Stimulated activated effector memory CD8-positive, alpha-beta T cell treated with anti-CD3 and anti-CD28 coated beads, Interleukin-12 subunit alpha, Interleukin-12 subunit beta, amount 100 ng/mL, for 72 hours (primary cell): ENCODE results near the gene ASIP.
"Not testable (repeated sequence)": the region's sequence is repeated elsewhere in the genome, so short reads cannot be mapped to it uniquely, and the experiment has no call there.

ENCODE experiments used
- ATAC-seq: fragments of 150-1000 bp; cut with Tn5 transposase; 2 replicates; pipeline ENCODE4 v1.10.0; 2021
- DNase-seq, 2 donors: peaks; one replicate each; pipeline ENCODE4 v3.0.0; 2021 to 2022; ENCODE audit warnings: low spot score in 2 of 2
- H3K27ac Mint-ChIP-seq: one replicate; pipeline ENCODE4 v1.8.0; 2022; ENCODE audit warnings: mild to moderate bottlenecking, mixed read lengths
- H3K36me3 Mint-ChIP-seq: one replicate; pipeline ENCODE4 v1.8.0; 2022; ENCODE audit warnings: mild to moderate bottlenecking, mixed read lengths
- H3K4me1 Mint-ChIP-seq: one replicate; pipeline ENCODE4 v1.8.0; 2022; ENCODE audit warnings: mixed read lengths
- H3K4me3 Mint-ChIP-seq: one replicate; pipeline ENCODE4 v1.8.0; 2022; ENCODE audit warnings: mild to moderate bottlenecking, mixed read lengths
- H3K9me3 Mint-ChIP-seq: one replicate; pipeline ENCODE4 v1.8.0; 2022; ENCODE audit warnings: mixed read lengths

Gene ASIP

DNA sequence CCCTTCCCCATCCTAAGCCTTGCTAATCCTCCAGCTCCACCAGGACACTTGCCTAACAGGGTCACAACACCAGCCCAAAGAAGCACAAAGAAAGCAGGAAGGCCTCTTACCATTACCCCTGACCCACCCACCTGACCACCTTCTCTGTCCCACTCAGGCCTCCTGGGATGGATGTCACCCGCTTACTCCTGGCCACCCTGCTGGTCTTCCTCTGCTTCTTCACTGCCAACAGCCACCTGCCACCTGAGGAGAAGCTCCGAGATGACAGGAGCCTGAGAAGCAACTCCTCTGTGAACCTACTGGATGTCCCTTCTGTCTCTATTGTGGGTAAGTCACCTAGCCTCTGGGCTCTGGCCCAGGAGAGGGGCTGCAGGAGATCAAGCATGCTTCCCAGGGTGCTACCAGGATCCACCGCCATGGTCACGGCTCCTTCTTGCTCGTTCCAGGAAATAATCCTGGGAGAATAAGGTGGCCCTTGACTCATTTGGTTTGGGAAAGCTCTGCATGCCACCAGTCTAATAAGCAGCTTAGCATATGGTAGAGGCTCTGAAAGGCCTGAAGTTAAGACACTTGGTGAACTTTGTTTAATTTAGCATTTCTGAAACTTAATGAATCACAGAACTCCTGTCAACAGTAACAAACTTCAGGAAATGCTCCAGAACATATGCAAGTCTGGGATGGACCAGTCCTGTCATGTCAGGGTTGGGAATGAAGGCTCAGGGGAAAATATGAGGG lies 19.2 kb downstream of the ASIP start:
- Mint-ChIP-seq H3K27ac (no peak overlapping the region), H3K4me1 (no peaks in the 10 kb centered on the region), H3K9me3 (no peaks in the 10 kb centered on the region), H3K36me3 (no peaks in the 10 kb centered on the region), H3K4me3 (no peak overlapping the region)
- ATAC-seq (no peak), DNase-seq (no peak)

DNA sequence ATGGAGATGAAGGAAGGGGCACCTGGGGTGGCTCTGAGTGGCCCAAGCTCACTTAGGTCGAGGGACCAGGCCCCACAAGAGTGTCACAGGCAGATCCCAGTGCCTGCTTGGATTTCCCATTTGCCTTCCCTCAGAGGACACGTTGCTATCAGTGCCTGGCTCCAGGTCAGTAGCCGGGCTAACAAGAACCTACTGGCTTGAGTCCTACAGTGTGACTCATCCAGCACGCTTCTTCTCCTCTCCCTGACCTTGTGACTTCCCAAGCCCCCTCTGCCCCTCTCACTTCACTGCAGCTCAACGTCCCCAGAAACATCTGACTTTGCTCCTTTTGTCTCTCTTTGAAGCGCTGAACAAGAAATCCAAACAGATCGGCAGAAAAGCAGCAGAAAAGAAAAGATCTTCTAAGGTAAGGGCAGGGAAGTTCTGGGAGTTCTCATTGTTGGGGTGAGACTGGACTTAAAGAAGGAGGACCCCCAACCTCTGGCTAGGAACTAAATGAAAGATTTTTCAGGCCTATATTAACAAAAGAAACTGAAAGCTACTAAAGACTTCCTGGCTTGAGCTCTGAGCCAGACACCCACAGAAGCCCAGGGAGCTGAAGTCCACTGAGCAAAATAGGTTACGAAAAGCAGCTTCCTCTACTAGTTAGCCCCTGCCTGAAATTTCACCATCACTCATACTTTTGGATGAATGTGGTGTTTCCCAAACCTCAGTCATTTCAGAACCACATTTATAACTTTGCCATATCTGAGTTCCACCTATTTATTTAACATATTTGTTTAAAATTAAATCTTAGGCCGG lies 21.5 kb downstream of the ASIP start:
- no peaks in the 10 kb centered on the region for H3K36me3 Mint-ChIP-seq
- H3K9me3 Mint-ChIP-seq = no peaks in the 10 kb centered on the region
- ATAC-seq (no peak), DNase-seq (no peak)
- H3K4me3 Mint-ChIP-seq = no peak overlapping the region
- H3K27ac Mint-ChIP-seq = no peak overlapping the region
- H3K4me1 Mint-ChIP-seq = no peaks in the 10 kb centered on the region

DNA sequence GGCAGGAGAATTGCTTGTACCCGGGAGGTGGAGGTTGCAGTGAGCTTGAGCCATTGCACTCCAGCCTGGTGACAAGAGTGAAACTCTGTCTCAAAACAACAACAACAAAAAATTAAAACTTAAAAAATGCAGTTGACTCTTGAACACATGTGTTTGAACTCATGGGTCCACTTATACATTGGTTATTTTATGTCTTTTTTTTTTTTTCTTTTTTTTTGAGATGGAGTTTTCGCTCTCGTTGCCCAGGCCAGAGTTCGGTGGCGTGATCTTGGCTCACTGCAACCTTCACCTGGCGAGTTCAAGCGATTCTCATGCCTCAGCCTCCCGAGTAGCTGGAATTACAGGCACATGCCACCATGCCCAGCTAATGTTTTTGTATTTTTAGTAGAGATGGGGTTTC lies 22.2 kb downstream of the ASIP start:
- H3K9me3 Mint-ChIP-seq, H3K27ac Mint-ChIP-seq, H3K36me3 Mint-ChIP-seq, H3K4me3 Mint-ChIP-seq, H3K4me1 Mint-ChIP-seq, DNase-seq, ATAC-seq: not testable (repeated sequence)

GRCh38 chr20:34264141-34264540 lies 22.9 kb downstream of the ASIP start:
- Mint-ChIP-seq H3K27ac (no peak overlapping the region), H3K4me3 (no peak overlapping the region), H3K9me3 (no peaks in the 10 kb centered on the region), H3K4me1 (no peaks in the 10 kb centered on the region), H3K36me3 (no peaks in the 10 kb centered on the region)
- DNase-seq (no peak), ATAC-seq (no peak)

GRCh38 chr20:34268145-34268544 lies 26.9 kb downstream of the ASIP start:
- H3K4me3 Mint-ChIP-seq = peak overlapping the region; percentile 35
- no peaks in the 10 kb centered on the region for H3K9me3 Mint-ChIP-seq
- no peaks in the 10 kb centered on the region for H3K4me1 Mint-ChIP-seq
- ATAC-seq (no peak), DNase-seq (no peak)
- no peak overlapping the region for H3K27ac Mint-ChIP-seq
- no peaks in the 10 kb centered on the region for H3K36me3 Mint-ChIP-seq

- no peaks in the 10 kb centered on the region for H3K9me3 Mint-ChIP-seq
- H3K4me1 Mint-ChIP-seq = no peaks in the 10 kb centered on the region
- ATAC-seq = peak; percentile 35
- H3K36me3 Mint-ChIP-seq = no peaks in the 10 kb centered on the region
- H3K4me3 Mint-ChIP-seq = peak overlapping the region; percentile 35
- H3K27ac Mint-ChIP-seq = no peak overlapping the region
- no peak for DNase-seq
Observed at GRCh38 chr20:34268851-34269636, 27.8 kb downstream of the ASIP start.

DNA sequence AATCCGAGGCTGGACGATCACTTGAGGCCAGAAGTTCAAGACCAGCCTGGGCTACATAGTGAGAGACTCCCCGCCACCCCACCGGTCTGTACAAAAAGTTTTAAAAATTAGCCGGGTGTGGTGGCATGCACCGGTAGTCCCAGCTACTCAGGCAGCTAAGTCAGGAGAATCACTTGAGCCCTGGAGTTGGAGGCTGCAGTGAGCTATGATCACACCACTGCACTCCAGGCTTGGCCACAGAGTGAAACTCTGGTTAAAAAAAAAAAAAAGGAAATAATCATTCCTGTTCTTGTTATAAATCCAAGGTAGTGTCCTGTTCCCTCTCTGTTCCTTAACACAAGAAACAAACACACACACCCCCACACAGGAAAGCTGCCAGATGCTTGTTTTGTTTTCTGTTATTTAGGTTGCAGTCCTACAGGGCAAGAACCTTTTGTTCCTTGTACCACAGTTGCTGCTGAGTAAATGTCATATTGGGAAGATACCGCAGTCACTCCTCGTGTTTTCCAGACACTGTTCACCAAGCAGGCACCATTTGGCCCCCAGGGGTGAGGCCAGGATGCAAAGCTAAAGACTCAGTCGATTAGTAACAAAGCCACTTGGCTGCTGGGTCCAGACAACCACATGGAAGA lies 28.9 kb downstream of the ASIP start:
- ATAC-seq = no peak

GRCh38 chr20:34271956-34272355 lies 30.7 kb downstream of the ASIP start:
- DNase-seq (no peak), ATAC-seq (no peak)
- Mint-ChIP-seq H3K9me3 (no peaks in the 10 kb centered on the region), H3K4me3 (no peak overlapping the region), H3K27ac (no peak overlapping the region), H3K36me3 (peaks cover 20% of the 10 kb centered on the region), H3K4me1 (no peaks in the 10 kb centered on the region)

More for the DNA sequence above, 28.9 kb downstream of the ASIP start:
- H3K27ac Mint-ChIP-seq = no peak overlapping the region
- H3K4me3 Mint-ChIP-seq = no peak overlapping the region
- no peaks in the 10 kb centered on the region for H3K4me1 Mint-ChIP-seq
- H3K36me3 Mint-ChIP-seq = peaks cover 1% of the 10 kb centered on the region
- DNase-seq = no peak
- H3K9me3 Mint-ChIP-seq = no peaks in the 10 kb centered on the region

DNA sequence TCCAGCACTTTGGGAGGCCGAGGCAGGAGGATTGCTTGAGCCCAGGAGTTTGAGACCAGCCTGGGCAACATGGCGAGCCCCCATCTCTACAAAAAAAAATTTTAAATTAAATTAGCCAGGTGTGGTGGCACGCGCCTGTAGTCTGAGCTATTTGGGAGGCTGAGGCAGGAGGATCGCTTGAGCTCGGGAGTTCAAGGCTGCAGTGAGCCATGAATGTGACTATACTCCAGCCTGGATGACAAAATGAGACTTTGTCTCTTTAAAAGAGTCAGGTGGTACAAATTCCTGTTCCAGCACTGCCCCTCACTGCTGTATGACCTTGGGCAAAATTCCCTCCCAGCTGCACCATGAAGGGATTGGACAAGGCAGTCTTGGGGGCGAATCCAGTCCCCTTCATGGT lies 33.5 kb downstream of the ASIP start:
- Mint-ChIP-seq H3K4me3 (no peak overlapping the region), H3K4me1 (no peaks in the 10 kb centered on the region), H3K36me3 (peaks cover 47% of the 10 kb centered on the region), H3K9me3 (no peaks in the 10 kb centered on the region), H3K27ac (no peak overlapping the region)
- no peak for DNase-seq
- no peak for ATAC-seq

DNA sequence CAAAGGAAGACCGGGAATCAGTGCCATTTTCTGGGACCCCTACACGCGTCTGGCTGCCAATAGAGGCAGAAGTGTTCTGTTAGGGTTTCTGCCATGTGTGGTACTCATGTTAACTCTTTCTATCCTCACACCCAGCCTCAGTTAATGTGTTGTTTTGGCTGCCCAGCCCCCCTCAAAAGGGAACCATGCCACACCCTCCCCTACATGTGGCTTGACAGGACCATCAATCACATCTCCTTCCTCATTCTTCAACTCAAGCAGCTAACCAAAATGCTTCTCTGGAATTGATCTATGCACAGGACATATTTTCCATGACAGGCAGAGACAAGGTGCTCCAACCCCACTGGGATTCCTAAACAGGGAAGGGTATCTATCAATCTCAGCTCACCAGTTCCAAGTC lies 40.0 kb downstream of the ASIP start:
- no peak for ATAC-seq
- H3K4me3 Mint-ChIP-seq = no peak overlapping the region

DNA sequence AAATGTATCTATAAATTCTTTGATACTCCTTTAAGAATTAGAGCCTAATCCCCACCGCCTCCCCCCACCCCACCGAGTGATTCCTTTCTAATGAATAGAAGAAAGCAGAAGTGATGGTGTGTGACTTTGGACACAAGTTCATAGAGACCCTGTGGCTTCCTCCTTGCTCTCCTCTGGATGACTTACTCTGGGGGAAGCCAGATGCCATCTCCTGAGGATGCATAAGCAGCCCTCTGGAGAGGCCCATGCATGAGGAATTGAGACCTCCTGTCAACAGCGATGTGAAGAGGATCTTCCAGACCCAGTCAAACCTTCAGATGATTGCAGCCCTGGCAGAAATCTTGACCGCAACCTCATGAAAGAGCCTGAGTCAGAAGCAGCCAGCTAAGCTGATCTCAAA lies 40.8 kb downstream of the ASIP start:
- Mint-ChIP-seq H3K9me3 (no peaks in the 10 kb centered on the region), H3K27ac (no peak overlapping the region), H3K36me3 (peaks cover 93% of the 10 kb centered on the region), H3K4me1 (peaks cover 3% of the 10 kb centered on the region), H3K4me3 (no peak overlapping the region)
- no peak for ATAC-seq
- DNase-seq = no peak

More for the DNA sequence above, 40.0 kb downstream of the ASIP start:
- Mint-ChIP-seq H3K36me3 (peaks cover 93% of the 10 kb centered on the region), H3K27ac (no peak overlapping the region), H3K4me1 (no peaks in the 10 kb centered on the region), H3K9me3 (no peaks in the 10 kb centered on the region)
- no peak for DNase-seq

DNA sequence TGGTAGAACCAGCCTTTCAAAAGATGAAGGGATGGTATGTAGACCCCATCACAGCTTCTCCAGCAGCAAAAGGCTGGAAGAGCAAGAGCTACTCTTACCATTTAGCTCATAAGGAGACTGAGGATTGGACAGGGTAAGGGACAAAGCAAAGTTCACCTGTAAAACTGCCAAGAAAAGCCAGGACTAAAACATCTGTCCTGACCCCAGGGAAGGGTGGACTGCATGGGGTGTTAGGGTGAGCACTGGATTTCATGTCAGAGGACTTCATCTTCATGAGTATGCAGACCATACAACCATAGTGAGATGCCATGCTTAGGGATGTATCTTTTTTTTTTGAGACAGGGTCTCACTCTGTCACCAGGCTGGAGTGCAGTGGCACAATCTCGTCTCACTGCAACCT lies 42.6 kb downstream of the ASIP start:
- ATAC-seq (no peak), DNase-seq (no peak)
- H3K27ac Mint-ChIP-seq = no peak overlapping the region
- peaks cover 4% of the 10 kb centered on the region for H3K4me1 Mint-ChIP-seq
- H3K9me3 Mint-ChIP-seq = no peaks in the 10 kb centered on the region
- no peak overlapping the region for H3K4me3 Mint-ChIP-seq
- peaks cover 92% of the 10 kb centered on the region for H3K36me3 Mint-ChIP-seq

- no peak overlapping the region for H3K27ac Mint-ChIP-seq
- no peak overlapping the region for H3K4me3 Mint-ChIP-seq
- peaks cover 86% of the 10 kb centered on the region for H3K36me3 Mint-ChIP-seq
- no peaks in the 10 kb centered on the region for H3K9me3 Mint-ChIP-seq
- H3K4me1 Mint-ChIP-seq = peaks cover 4% of the 10 kb centered on the region
- DNase-seq (no peak), ATAC-seq (no peak)
Observed at GRCh38 chr20:34285450-34285849, 44.2 kb downstream of the ASIP start.

- not testable (repeated sequence) for ATAC-seq, H3K4me3 Mint-ChIP-seq, DNase-seq, H3K4me1 Mint-ChIP-seq, H3K27ac Mint-ChIP-seq, H3K9me3 Mint-ChIP-seq
- peaks cover 88% of the 10 kb centered on the region for H3K36me3 Mint-ChIP-seq
Observed at GRCh38 chr20:34287500-34287899, 46.3 kb downstream of the ASIP start.

DNA sequence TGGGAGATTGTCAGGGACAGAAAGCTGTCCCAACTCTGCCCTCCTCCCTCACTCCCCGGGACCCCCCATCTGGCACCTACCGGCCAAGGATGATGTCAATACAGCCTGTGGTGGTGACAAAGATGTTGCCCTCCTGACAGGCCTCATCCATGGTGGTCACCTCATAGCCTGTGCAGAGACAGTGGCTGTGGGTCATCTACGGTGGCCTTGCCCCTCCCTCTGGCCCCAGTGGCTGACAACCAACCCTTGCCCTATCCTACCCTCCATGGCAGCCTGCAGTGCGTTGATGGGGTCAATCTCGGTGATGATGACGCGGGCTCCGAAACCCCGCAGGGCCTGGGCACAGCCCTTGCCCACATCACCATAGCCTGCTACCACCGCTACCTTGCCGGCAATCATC lies 49.2 kb downstream of the ASIP start:
- DNase-seq (no peak), ATAC-seq (no peak)
- H3K4me3 Mint-ChIP-seq = no peak overlapping the region
- H3K9me3 Mint-ChIP-seq = no peaks in the 10 kb centered on the region
- H3K27ac Mint-ChIP-seq = no peak overlapping the region
- peaks cover 83% of the 10 kb centered on the region for H3K36me3 Mint-ChIP-seq
- H3K4me1 Mint-ChIP-seq = peaks cover 4% of the 10 kb centered on the region
